Sigmoid colon (tissue), 7 donors: ENCODE measurements around the gene EPHA2. TPM values are rescaled to one million over a fixed set of nuclear protein-coding genes. Genes with fewer than 3 reads are reported as not detected.

Source experiments
- DNase-seq: peaks from one replicate; pipeline ENCODE4 v3.0.0-alpha.2; 2019
- H3K27ac ChIP-seq, 4 donors: fragments of 200-600 bp; sonication (generic); one replicate each; pipeline ENCODE4 v1.5.1; 2016 to 2019; ENCODE audit warnings: mild to moderate bottlenecking in 1 of 4
- H3K27me3 ChIP-seq, 3 donors: fragments of 200-600 bp; sonication (generic); one replicate each; pipeline ENCODE4 v1.5.1; 2019; ENCODE audit warnings: mild to moderate bottlenecking in 1 of 3
- H3K36me3 ChIP-seq, 4 donors: fragments of 200-600 bp; sonication (generic); one replicate each; pipeline ENCODE4 v1.5.1; 2016 to 2019
- H3K4me1 ChIP-seq, 4 donors: fragments of 200-600 bp; sonication (generic); one replicate each; pipeline ENCODE4 v1.5.1; 2017 to 2019
- H3K4me3 ChIP-seq, 4 donors: fragments of 200-600 bp; sonication (generic); one replicate each; pipeline ENCODE4 v1.5.1; 2017 to 2019; ENCODE audit warnings: mild to moderate bottlenecking in 2 of 4, moderate library complexity in 1 of 4
- H3K9me3 ChIP-seq, 4 donors: fragments of 200-600 bp in 3 of 4; sonication (generic) in 3 of 4; one replicate each; pipeline versions ENCODE4 v1.5.1 to v1.6.1; 2013 to 2019
- EP300 ChIP-seq, 4 donors: sonication (generic); formaldehyde crosslinking; IDR thresholded peaks; one replicate each; pipeline ENCODE4 v1.6.1; 2017; ENCODE audit warnings: antibody characterized with exemption in 4 of 4
- POLR2A ChIP-seq, 2 donors: fragments of 450-650 bp; IDR thresholded peaks; one replicate each; pipeline ENCODE4 v1.6.1; 2016; ENCODE audit warnings: antibody characterized with exemption in 2 of 2, mild to moderate bottlenecking in 2 of 2, moderate library complexity in 2 of 2
- POLR2AphosphoS5 ChIP-seq, 4 donors: sonication (generic); formaldehyde crosslinking; IDR thresholded peaks; one replicate each; pipeline ENCODE4 v1.6.1; 2017; ENCODE audit warnings: antibody characterized with exemption in 4 of 4
- WGBS, 2 donors: extraction: QIAGEN DNeasy Blood & Tissue Kit; methylation state at CpG; one replicate each; pipeline ENCODE4 v1.1.7; 2013; 5-methylcytosine and 5-hydroxymethylcytosine counted together
- intact Hi-C: fragments of 100-400 bp; cut with DNase I; formaldehyde crosslinking; loops from one replicate; pipeline ENCODE4 v1.15.1; 2023
- polyA plus RNA-seq, 3 donors: library from polyadenylated mRNA; stranded (reverse); fragments of 200-250 nt; gene quantifications; one replicate each; pipeline ENCODE4 v1.2.3, GENCODE V29; 2013
- total RNA-seq, 4 donors: library from RNA; depleted of rRNA; stranded (reverse); fragments of >200 nt; gene quantifications; one replicate each; pipeline ENCODE4 v1.1.0, GENCODE V29; 2016
- TF ChIP-seq, protein P1 (sequence below), 4 experiments: fragments of 450-650 bp in 3 of 4; fragments of 200-600 bp in 1 of 4; IDR thresholded peaks; one replicate each; pipeline ENCODE4 v1.5.1; 2016 to 2019; ENCODE audit warnings: antibody characterized with exemption in 4 of 4, mild to moderate bottlenecking in 3 of 4, moderate library complexity in 2 of 4
- donor health status: healthy with polysubstance abuse.
- donor health status: Bipolar disorder and iron deficiency.
- donor health status: healthy.

Gene EPHA2
- total and polyA plus RNA-seq, 7 donors = 3.3 to 24.7 (median 6.0) TPM

DNA sequence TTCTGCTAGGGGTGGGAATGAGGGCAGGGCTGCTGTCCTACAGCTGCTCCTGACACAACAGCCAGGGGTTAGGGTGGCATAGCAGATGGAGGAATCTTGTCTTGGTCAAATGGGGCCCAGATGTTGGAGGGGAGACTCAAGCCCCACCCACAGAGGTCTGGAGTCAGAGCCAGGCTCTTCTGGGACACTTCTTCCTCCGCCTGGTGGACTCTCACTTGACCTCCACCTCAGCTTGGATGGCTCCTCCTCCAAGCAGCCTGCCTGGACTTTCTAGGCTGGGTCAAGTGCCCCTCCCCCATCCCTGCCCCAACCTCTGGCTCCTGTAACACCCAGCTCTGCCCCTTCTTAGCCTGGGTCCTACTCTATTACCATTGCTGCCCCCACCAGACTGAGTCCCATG is 35.5 kb downstream of the EPHA2 start:
- no peaks in the 10 kb centered on the region for H3K9me3 ChIP-seq
- DNase-seq = no peak
- 87 to 89% methylated on average over 1 of the region's 1 CpG for WGBS, 2 donors
- H3K27ac ChIP-seq = no peak overlapping the region
- H3K36me3 ChIP-seq = peaks cover 0 to 9% (median 0%) of the 10 kb centered on the region in 4 donors
- intact Hi-C loops = no loop called here
- no peak overlapping the region for H3K4me3 ChIP-seq
- TF ChIP-seq, protein P1, sequence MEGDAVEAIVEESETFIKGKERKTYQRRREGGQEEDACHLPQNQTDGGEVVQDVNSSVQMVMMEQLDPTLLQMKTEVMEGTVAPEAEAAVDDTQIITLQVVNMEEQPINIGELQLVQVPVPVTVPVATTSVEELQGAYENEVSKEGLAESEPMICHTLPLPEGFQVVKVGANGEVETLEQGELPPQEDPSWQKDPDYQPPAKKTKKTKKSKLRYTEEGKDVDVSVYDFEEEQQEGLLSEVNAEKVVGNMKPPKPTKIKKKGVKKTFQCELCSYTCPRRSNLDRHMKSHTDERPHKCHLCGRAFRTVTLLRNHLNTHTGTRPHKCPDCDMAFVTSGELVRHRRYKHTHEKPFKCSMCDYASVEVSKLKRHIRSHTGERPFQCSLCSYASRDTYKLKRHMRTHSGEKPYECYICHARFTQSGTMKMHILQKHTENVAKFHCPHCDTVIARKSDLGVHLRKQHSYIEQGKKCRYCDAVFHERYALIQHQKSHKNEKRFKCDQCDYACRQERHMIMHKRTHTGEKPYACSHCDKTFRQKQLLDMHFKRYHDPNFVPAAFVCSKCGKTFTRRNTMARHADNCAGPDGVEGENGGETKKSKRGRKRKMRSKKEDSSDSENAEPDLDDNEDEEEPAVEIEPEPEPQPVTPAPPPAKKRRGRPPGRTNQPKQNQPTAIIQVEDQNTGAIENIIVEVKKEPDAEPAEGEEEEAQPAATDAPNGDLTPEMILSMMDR (IDR thresholded peaks at IDR 0.05) = no peak
- TF ChIP-seq POLR2AphosphoS5 (IDR thresholded peaks at IDR 0.05) (no peak), POLR2A (IDR thresholded peaks at IDR 0.05) (no peak), EP300 (IDR thresholded peaks at IDR 0.05) (no peak)
- no peaks in the 10 kb centered on the region for H3K4me1 ChIP-seq
- H3K27me3 ChIP-seq = no peaks in the 10 kb centered on the region

DNA sequence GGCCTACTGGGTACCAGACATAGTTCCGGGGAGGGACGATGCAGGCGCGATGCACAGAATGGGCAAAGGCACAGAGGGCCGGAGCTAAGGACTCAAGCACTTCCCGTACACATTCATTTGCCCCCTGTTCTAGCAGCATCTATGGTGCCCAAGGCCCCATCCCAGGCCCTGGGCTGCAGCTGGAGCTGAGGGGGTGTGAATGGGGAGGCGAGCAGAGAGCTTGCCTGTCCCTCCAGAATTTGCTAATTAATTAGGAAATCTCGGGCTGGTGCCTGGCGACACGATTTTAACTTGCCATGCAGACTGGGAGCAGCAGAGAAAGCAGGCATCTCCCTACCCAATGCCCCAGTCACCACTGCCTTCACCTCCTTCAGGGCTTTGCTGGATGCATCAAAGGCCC is 35.9 kb downstream of the EPHA2 start:
- intact Hi-C loops = no loop called here
- no peak overlapping the region for H3K4me3 ChIP-seq
- no peak overlapping the region for H3K27ac ChIP-seq
- no peaks in the 10 kb centered on the region for H3K9me3 ChIP-seq
- TF ChIP-seq POLR2AphosphoS5 (IDR thresholded peaks at IDR 0.05) (no peak), POLR2A (IDR thresholded peaks at IDR 0.05) (no peak), EP300 (IDR thresholded peaks at IDR 0.05) (no peak)
- TF ChIP-seq, protein P1 (IDR thresholded peaks at IDR 0.05) = no peak
- 91% methylated on average over 10 of the region's 10 CpGs for WGBS, 2 donors
- H3K27me3 ChIP-seq = no peaks in the 10 kb centered on the region
- no peak for DNase-seq
- no peaks in the 10 kb centered on the region for H3K4me1 ChIP-seq
- peaks cover 0 to 6% (median 0%) of the 10 kb centered on the region in 4 donors for H3K36me3 ChIP-seq

DNA sequence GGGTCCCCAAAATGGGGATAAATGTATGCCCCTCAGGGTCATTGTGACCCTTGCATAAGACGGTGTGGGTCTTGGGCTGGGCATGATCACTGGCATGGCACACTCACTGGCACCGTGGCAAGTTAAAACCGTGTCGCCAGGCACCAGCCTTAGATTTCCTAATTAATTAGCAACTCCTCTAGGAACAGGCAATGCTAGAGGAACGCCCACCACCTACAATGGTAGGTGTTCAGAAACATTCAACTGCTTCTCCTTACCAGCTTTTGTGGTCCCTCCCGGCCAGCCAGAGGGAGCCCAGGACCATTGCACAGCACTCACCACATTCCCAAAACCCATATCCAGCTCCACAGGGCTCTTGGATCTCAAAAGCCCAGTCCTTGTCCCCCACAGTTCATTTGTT is 36.4 kb downstream of the EPHA2 start:
- Histone ChIP-seq H3K4me3 (no peak overlapping the region), H3K9me3 (no peaks in the 10 kb centered on the region), H3K4me1 (no peaks in the 10 kb centered on the region), H3K27ac (no peak overlapping the region), H3K27me3 (no peaks in the 10 kb centered on the region), H3K36me3 (peaks cover 0 to 1% (median 0%) of the 10 kb centered on the region in 4 donors)
- intact Hi-C loops = no loop called here
- no peak for TF ChIP-seq EP300 (IDR thresholded peaks at IDR 0.05)
- TF ChIP-seq POLR2AphosphoS5 (IDR thresholded peaks at IDR 0.05) = no peak
- TF ChIP-seq, protein P1 (IDR thresholded peaks at IDR 0.05) = no peak
- TF ChIP-seq POLR2A (IDR thresholded peaks at IDR 0.05) = no peak
- DNase-seq = no peak
- 89 to 92% methylated on average over 6 of the region's 6 CpGs for WGBS, 2 donors

DNA sequence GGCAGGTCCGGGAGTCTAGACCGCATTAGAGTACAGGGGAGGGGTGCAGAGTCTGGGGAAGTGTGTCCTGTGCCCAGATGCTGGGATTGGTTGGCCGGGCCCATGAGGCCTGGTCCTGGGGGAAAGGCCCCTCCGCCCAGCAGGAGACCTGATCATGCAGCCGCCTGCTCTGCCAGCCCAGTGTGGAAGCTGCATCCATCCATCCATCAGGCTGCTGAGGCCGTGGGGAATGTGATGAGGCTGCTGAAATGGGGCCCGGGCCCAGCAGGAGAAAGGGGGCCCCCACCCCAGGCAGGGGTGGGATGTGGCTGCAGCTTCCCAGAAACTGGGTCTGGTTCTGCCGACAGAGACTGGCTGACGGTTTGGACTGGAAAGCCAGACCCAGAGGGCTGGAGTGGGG is 37.2 kb downstream of the EPHA2 start:
- Histone ChIP-seq H3K27me3 (no peaks in the 10 kb centered on the region), H3K27ac (no peak overlapping the region), H3K4me3 (no peak overlapping the region), H3K36me3 (no peaks in the 10 kb centered on the region), H3K4me1 (no peaks in the 10 kb centered on the region), H3K9me3 (no peaks in the 10 kb centered on the region)
- TF ChIP-seq, protein P1 (IDR thresholded peaks at IDR 0.05) = no peak
- TF ChIP-seq POLR2AphosphoS5 (IDR thresholded peaks at IDR 0.05) (no peak), EP300 (IDR thresholded peaks at IDR 0.05) (no peak), POLR2A (IDR thresholded peaks at IDR 0.05) (no peak)
- intact Hi-C loops = no loop called here
- WGBS, 2 donors = 83 to 85% methylated on average over 9 of the region's 9 CpGs
- DNase-seq = no peak

DNA sequence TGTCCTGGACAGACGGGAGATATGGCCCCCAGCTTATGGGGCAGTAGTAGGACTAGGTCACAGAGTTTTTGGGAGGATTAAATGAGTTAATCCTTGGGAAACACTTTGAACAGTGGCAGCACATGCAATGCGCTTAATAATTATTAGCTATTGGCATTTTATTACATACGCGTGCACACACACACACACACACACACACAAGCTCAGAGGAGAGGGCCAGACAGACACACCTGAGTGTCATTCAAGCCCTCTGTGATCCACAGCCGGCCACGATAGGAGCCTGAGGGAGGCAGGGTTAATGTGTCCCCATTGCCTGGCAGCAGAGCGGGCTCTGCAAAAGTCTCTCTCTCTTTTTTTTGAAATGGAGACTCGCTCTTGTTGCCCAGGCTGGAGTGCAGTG is 37.9 kb downstream of the EPHA2 start:
- Histone ChIP-seq H3K4me3 (no peak overlapping the region), H3K9me3 (no peaks in the 10 kb centered on the region), H3K4me1 (peaks cover 0 to 5% (median 2%) of the 10 kb centered on the region in 4 donors), H3K36me3 (no peaks in the 10 kb centered on the region), H3K27ac (no peak overlapping the region), H3K27me3 (no peaks in the 10 kb centered on the region)
- DNase-seq = no peak
- TF ChIP-seq POLR2A (IDR thresholded peaks at IDR 0.05) (no peak), POLR2AphosphoS5 (IDR thresholded peaks at IDR 0.05) (no peak), EP300 (IDR thresholded peaks at IDR 0.05) (no peak)
- TF ChIP-seq, protein P1 (IDR thresholded peaks at IDR 0.05) = no peak
- intact Hi-C loops = no loop called here
- 91% methylated on average over 8 of the region's 8 CpGs for WGBS, 2 donors
